Astrocyte (in vitro differentiated cells and primary cell): ENCODE results near the gene MEGF11. TPM values are rescaled to one million over a fixed set of nuclear protein-coding genes. Genes with fewer than 3 reads are reported as not detected.

ENCODE experiments used
- DNase-seq: peaks from one replicate; pipeline ENCODE4 v3.0.0-alpha.2; 2010; ENCODE audit warnings: low read depth
- FAIRE-seq: peaks from 2 replicates; lab custom pipeline; 2011; peaks lifted over from hg19 to GRCh38; lab: Jason Lieb, UNC
- H2AFZ ChIP-seq: 2 replicates; pipeline ENCODE4 v1.6.0; 2012; ENCODE audit warnings: low read depth, low read length, inconsistent platforms
- H3K27ac ChIP-seq: 2 replicates; pipeline ENCODE4 v1.5.1; 2011; ENCODE audit warnings: low read depth, low read length, inconsistent platforms
- H3K27me3 ChIP-seq: 2 replicates; pipeline ENCODE4 v1.6.0; 2011; ENCODE audit warnings: low read length, inconsistent platforms; ENCODE audit not compliant: insufficient read depth
- H3K36me3 ChIP-seq: 2 replicates; pipeline ENCODE4 v1.5.1; 2011; ENCODE audit warnings: low read length, inconsistent platforms; ENCODE audit not compliant: insufficient read depth
- H3K4me1 ChIP-seq: 2 replicates; pipeline ENCODE4 v1.5.1; 2011; ENCODE audit warnings: low read length, inconsistent platforms; ENCODE audit not compliant: insufficient read depth
- H3K4me2 ChIP-seq: 2 replicates; pipeline ENCODE4 v1.6.0; 2012; ENCODE audit warnings: low read length, inconsistent platforms
- H3K4me3 ChIP-seq: 2 replicates; pipeline ENCODE4 v1.5.1; 2011; ENCODE audit warnings: low read depth, mild to moderate bottlenecking, low read length, inconsistent platforms; ENCODE audit not compliant: insufficient read depth
- H3K79me2 ChIP-seq: 2 replicates; pipeline ENCODE4 v1.6.0; 2012; ENCODE audit warnings: mild to moderate bottlenecking, low read length, inconsistent platforms; ENCODE audit not compliant: insufficient read depth
- H3K9ac ChIP-seq: 2 replicates; pipeline ENCODE4 v1.6.0; 2012; ENCODE audit warnings: mild to moderate bottlenecking, low read length, inconsistent platforms
- H3K9me3 ChIP-seq: 2 replicates; pipeline ENCODE4 v1.5.1; 2012; ENCODE audit warnings: low read depth, mild to moderate bottlenecking, low read length, inconsistent platforms; ENCODE audit not compliant: insufficient read depth
- H4K20me1 ChIP-seq: 2 replicates; pipeline ENCODE4 v1.6.0; 2012; ENCODE audit warnings: low read length, inconsistent platforms; ENCODE audit not compliant: insufficient read depth
- H3K27ac Mint-ChIP-seq: one replicate; pipeline ENCODE4 v1.8.0; 2021; ENCODE audit warnings: mild to moderate bottlenecking, mixed read lengths; ENCODE audit not compliant: unreplicated experiment
- H3K27me3 Mint-ChIP-seq: one replicate; pipeline ENCODE4 v1.8.0; 2021; ENCODE audit warnings: low read depth, mixed read lengths; ENCODE audit not compliant: unreplicated experiment
- H3K36me3 Mint-ChIP-seq: one replicate; pipeline ENCODE4 v1.8.0; 2021; ENCODE audit warnings: low read depth, mixed read lengths; ENCODE audit not compliant: unreplicated experiment
- H3K4me1 Mint-ChIP-seq: one replicate; pipeline ENCODE4 v1.8.0; 2021; ENCODE audit warnings: low read depth, mixed read lengths; ENCODE audit not compliant: unreplicated experiment
- H3K4me3 Mint-ChIP-seq: one replicate; pipeline ENCODE4 v1.8.0; 2021; ENCODE audit warnings: mild to moderate bottlenecking, moderate library complexity, mixed read lengths; ENCODE audit not compliant: unreplicated experiment
- H3K9me3 Mint-ChIP-seq: one replicate; pipeline ENCODE4 v1.8.0; 2021; ENCODE audit warnings: mild to moderate bottlenecking, mixed read lengths; ENCODE audit not compliant: unreplicated experiment
- EZH2 ChIP-seq: IDR thresholded peaks from 2 replicates; pipeline ENCODE4 v1.6.1; 2012; ENCODE audit warnings: mild to moderate bottlenecking, low read length, inconsistent platforms; ENCODE audit not compliant: insufficient read depth
- total RNA-seq: library from RNA; stranded (reverse); gene quantifications from 2 replicates; pipeline ENCODE4 v1.2.1, GENCODE V29; 2021
- TF ChIP-seq, protein P1 (sequence below): IDR thresholded peaks from 2 replicates; pipeline ENCODE4 v1.5.1; 2011; ENCODE audit warnings: low read depth, mild to moderate bottlenecking, inconsistent platforms, low read length, moderate library complexity; ENCODE audit not compliant: insufficient read depth

The MEGF11 gene
- total RNA-seq, 1 donor from 2014 or later = 0.16 TPM

DNA sequence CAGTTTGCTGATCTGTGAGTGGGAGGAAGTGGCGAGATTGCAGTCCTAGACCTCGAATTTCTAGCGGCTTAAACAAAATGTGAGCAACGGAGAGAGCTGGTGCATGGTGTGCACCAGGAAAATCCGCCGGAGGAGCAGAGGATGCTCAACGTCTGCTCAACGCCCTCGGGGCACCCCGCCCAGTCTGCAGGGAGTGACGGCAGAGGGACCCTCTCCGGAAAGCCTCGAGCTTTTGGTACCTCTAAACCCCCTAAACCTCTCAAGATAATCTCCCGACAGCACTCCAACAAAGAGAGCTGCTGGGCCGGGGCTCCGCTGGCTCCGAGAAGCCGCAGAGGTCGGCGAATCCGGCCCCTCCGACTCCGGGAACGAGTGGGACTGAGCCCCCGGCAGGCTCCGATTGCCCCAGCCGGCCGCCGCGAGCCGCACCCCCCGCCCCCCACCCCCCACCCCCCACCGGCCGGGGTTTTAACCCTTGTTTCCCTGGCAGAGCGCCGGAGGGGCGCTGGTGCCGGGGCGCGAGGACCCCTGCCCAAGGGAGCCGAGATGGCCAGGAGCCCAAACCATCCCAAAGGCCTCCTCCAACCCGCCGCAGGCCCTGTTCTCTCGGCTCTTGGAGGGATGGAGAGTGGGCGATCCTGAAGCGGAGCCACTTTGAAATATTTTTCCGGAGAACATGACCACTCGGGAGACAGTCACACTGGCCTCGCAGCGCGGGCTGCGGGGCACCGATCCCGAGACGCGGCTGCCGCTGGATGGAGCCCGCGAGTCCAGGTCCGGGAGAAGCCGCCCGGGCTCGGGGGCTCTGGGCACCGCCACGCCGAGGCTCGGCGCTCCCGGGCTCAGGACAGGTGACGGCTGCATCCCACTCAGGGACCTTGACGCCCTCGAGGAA, 1.5 kb downstream of the MEGF11 start:
- H3K27me3 ChIP-seq = peaks cover 73% of the 10 kb centered on the region
- H3K9ac ChIP-seq = no peak overlapping the region
- Mint-ChIP-seq H3K36me3 (no peaks in the 10 kb centered on the region), H3K9me3 (no peaks in the 10 kb centered on the region), H3K27ac (no peak overlapping the region), H3K4me3 (peak overlapping the region; percentile 80), H3K27me3 (peaks cover 76% of the 10 kb centered on the region), H3K4me1 (peaks cover 3% of the 10 kb centered on the region)
- H3K9me3 ChIP-seq = no peaks in the 10 kb centered on the region
- peaks cover 4% of the 10 kb centered on the region for H4K20me1 ChIP-seq
- H3K36me3 ChIP-seq = no peaks in the 10 kb centered on the region
- TF ChIP-seq, protein P1, sequence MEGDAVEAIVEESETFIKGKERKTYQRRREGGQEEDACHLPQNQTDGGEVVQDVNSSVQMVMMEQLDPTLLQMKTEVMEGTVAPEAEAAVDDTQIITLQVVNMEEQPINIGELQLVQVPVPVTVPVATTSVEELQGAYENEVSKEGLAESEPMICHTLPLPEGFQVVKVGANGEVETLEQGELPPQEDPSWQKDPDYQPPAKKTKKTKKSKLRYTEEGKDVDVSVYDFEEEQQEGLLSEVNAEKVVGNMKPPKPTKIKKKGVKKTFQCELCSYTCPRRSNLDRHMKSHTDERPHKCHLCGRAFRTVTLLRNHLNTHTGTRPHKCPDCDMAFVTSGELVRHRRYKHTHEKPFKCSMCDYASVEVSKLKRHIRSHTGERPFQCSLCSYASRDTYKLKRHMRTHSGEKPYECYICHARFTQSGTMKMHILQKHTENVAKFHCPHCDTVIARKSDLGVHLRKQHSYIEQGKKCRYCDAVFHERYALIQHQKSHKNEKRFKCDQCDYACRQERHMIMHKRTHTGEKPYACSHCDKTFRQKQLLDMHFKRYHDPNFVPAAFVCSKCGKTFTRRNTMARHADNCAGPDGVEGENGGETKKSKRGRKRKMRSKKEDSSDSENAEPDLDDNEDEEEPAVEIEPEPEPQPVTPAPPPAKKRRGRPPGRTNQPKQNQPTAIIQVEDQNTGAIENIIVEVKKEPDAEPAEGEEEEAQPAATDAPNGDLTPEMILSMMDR = peak; percentile 43
- no peak for TF ChIP-seq EZH2
- H3K4me2 ChIP-seq = peak overlapping the region; percentile 95
- H3K4me1 ChIP-seq = peaks cover 14% of the 10 kb centered on the region
- DNase-seq (no peak), FAIRE-seq (no peak)
- H3K27ac ChIP-seq = no peak overlapping the region
- H2AFZ ChIP-seq = peak overlapping the region; percentile 81
- H3K4me3 ChIP-seq = peak overlapping the region; percentile 52
- H3K79me2 ChIP-seq = no peaks in the 10 kb centered on the region

DNA sequence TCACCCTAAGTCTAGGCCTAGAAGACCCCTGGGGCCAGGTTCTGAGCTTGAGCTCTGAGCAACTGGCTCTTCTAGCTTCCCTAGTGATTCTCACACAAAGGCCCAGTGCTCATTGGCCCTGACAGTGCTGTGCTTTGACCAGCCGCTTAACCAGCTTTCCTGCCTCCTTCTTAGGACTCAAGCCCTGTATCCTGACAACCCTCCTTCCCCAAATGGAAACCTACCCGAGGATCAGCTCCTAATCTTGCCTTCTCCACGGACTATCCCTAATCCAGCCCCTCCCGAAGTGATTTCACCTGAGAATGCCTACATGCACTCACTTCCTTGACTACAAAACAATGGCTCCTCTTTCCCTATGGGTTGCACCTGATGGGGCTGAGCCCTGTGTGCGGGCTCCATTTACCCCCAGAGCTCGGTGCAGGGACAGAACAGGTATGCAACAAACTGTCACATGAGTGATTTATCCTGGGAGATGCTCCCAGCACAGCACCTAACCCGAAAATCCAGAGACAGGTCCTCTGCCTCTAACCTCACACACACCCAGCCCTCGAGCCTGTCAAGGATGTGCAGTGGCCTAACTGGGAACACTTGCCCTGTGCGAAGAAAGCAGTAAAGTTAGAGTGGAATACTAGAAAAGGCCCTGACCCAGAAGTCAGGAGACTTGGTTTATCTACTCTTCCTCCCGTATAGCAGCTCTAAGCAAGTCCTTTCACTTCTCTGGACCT, 2.3 kb downstream of the MEGF11 start:
- Histone ChIP-seq H3K36me3 (no peaks in the 10 kb centered on the region), H3K4me2 (peak overlapping the region; percentile 9), H3K27ac (no peak overlapping the region), H3K9me3 (no peaks in the 10 kb centered on the region), H2AFZ (no peak overlapping the region), H3K9ac (no peak overlapping the region), H3K27me3 (peaks cover 65% of the 10 kb centered on the region), H3K79me2 (no peaks in the 10 kb centered on the region), H3K4me1 (peaks cover 14% of the 10 kb centered on the region), H4K20me1 (peaks cover 4% of the 10 kb centered on the region), H3K4me3 (no peak overlapping the region)
- Mint-ChIP-seq H3K27me3 (peaks cover 70% of the 10 kb centered on the region), H3K36me3 (no peaks in the 10 kb centered on the region), H3K4me3 (peak overlapping the region; percentile 31), H3K27ac (peak overlapping the region; percentile 63), H3K4me1 (peaks cover 3% of the 10 kb centered on the region), H3K9me3 (no peaks in the 10 kb centered on the region)
- FAIRE-seq = no peak
- DNase-seq = no peak
- TF ChIP-seq, protein P1 = no peak
